Keratinocyte (primary cell): ENCODE data around the gene SZT2.

ENCODE experiments used
- CTCF ChIP-seq, 3 experiments: IDR thresholded peaks in 1 of 3; conservative IDR thresholded peaks in 1 of 3; optimal IDR thresholded peaks in 1 of 3; 2 replicates in 2 of 3; 3 replicates in 1 of 3; pipeline versions ENCODE3 to v1.5.1; 2011; ENCODE audit warnings: low read length in 3 of 3, mild to moderate bottlenecking in 3 of 3, moderate library complexity in 2 of 3, control low read depth in 1 of 3, inconsistent platforms in 1 of 3; ENCODE audit not compliant: insufficient read depth in 2 of 3; ENCODE audit errors: extremely low read depth in 1 of 3
- EZH2 ChIP-seq: IDR thresholded peaks from one replicate; pipeline ENCODE4 v1.6.1; 2012; ENCODE audit warnings: inconsistent platforms, mild to moderate bottlenecking, low read length, moderate library complexity

DNA sequence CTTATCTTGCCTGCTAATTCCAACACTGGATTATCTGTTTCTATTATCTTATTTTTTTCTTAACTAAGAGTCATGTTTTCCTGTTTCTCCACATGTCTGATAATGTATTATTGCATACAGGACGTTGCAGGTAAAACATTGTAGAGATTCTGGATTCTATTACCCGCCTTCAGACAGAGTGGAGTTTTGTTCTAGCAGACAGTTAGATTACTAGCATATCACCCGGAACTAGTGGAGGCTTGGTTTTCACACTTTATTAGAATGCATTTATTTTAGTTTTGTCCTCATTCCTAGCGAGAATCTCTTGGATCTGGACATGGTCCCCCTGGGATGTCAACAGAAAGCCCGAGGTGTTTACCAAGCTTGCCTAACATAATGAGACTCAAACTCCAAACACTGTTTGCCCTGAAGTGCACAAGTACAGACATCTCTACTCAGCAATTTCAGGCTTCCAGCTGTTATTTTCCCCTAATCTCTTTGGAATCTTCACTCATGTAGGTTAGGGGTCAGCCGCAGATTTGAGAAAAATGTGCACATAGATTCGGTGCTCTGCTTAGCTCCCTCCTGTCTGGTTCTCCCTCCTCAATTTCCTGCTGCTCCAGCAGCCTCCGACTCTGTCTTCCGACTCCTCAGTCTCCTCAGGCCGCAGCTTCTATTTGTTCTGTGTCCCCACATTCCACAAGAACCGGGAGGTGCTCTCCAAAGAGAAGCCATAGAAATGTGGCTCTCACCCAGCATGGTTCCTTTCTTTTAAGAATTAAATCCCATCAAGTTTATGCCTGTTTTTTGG, 104.2 kb downstream of the SZT2 start:
- TF ChIP-seq CTCF (optimal IDR thresholded peaks at IDR 0.05 in 1 of 3, IDR thresholded peaks at IDR 0.05 in 1 of 3, conservative IDR thresholded peaks at IDR 0.05 in 1 of 3; ENCODE audit: extremely low read depth in 1 of 3, insufficient read depth in 2 of 3, low read length in 3 of 3) = no peak
- no peak for TF ChIP-seq EZH2
